Right lobe of liver (tissue), 6 donors: Measurements from ENCODE around the gene SKIC2. TPM values are rescaled to one million over a fixed set of nuclear protein-coding genes. Genes with fewer than 3 reads are reported as not detected.
"Not testable (repeated sequence)": the region's sequence is repeated elsewhere in the genome, so short reads cannot be mapped to it uniquely, and the experiment has no call there.

Experiments
- ATAC-seq, 4 donors: fragments of 200-7000 bp; cut with Tn5 transposase; one replicate each; pipeline ENCODE4 v1.9.1; 2020; ENCODE audit warnings: mild to moderate bottlenecking in 4 of 4, moderate library complexity in 4 of 4
- DNase-seq, 3 donors: peaks; one replicate each; pipeline ENCODE4 v3.0.0-alpha.2; 2020
- H3K27ac ChIP-seq, 3 donors: fragments of 200-600 bp; one replicate each; pipeline ENCODE4 v1.8.0; 2022
- H3K27me3 ChIP-seq, 2 donors: fragments of 200-600 bp; one replicate each; pipeline ENCODE4 v1.8.0; 2022
- H3K36me3 ChIP-seq, 4 donors: fragments of 200-600 bp; sonication (generic) in 1 of 4; one replicate each; pipeline versions ENCODE4 v1.5.1 to v1.8.0; 2017 to 2022; ENCODE audit warnings: control low read depth in 1 of 4
- H3K4me1 ChIP-seq, 4 donors: fragments of 200-600 bp; sonication (generic) in 1 of 4; one replicate each; pipeline versions ENCODE4 v1.5.1 to v1.8.0; 2017 to 2022; ENCODE audit warnings: control low read depth in 1 of 4
- H3K4me3 ChIP-seq, 3 donors: fragments of 200-600 bp; one replicate each; pipeline ENCODE4 v1.8.0; 2022
- H3K9me3 ChIP-seq, 4 donors: fragments of 200-600 bp; sonication (generic) in 1 of 4; one replicate each; pipeline versions ENCODE4 v1.5.1 to v1.8.0; 2017 to 2022; ENCODE audit warnings: control low read depth in 1 of 4
- WGBS: methylation state at CpG from one replicate; pipeline ENCODE4 v1.1.6; 2018; ENCODE audit warnings: low coverage, low lambda C conversion rate; ENCODE audit not compliant: insufficient coverage; ENCODE audit errors: missing lambda C conversion rate; 5-methylcytosine and 5-hydroxymethylcytosine counted together
- intact Hi-C, 2 donors: fragments of 100-400 bp; cut with DNase I; formaldehyde crosslinking; loops; one replicate each; pipeline versions ENCODE4 v1.11.2 to v1.14.1; 2022
- microRNA counts: library from miRNA; unstranded; fragments of <30 nt; microRNA quantifications from one replicate; lab custom pipeline; 2016
- microRNA-seq, 2 donors: library from miRNA; unstranded; fragments of <30 nt; microRNA quantifications; one replicate each; pipeline ENCODE4, GENCODE V29; 2019 to 2020
- small RNA-seq, 2 experiments: library from RNA; depleted of rRNA; stranded (forward); fragments of <200 nt; gene quantifications; one replicate each; pipeline ENCODE3, GENCODE V24; 2016
- total RNA-seq, 6 experiments: library from RNA; depleted of rRNA in 2 of 6; stranded (reverse); fragments of >200 nt in 2 of 6; fragmentation: NEBNext Ultra II Directional in 3 of 6; extraction: Animal tissue kit (Norgen Biotek cat#: 25700) in 3 of 6; gene quantifications; one replicate each; pipeline versions ENCODE4 v1.1.0 to v1.2.4, GENCODE V29; 2016 to 2023
- donor health status: DM: no; HTN: yes; CAD: no.
- donor health status: DM: no; HTN: no; CAD: no.
- donor health status: DM: no; HTN: no; CAD: no.
- donor health status: DM: no; HTN: yes; CAD: no.
- donor health status: DM: no; HTN: yes; CAD: no.

The SKIC2 gene
- total RNA-seq, 6 experiments from 2014 or later, result 26.3 to 73.1 (median 47.1) TPM

DNA sequence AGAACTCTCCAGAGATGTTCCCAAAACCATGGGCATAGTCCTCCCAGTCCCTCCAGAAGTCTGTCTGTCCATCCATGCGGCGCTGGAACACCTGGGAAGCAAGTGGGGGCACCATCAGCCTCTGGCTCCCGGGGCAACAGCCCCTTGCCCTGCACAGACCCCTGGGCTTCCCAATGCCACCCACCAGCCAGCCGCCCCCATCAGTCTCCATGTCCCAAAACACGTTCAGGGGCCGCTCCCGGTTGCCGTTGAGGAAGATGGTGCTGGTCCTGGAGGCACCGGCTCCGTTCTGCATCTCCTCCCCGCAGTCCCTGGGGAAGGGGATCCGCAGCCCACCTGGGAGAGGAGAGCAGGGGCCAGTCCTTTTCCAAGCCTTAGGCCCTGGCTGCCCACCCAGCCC lies 50.6 kb downstream of the SKIC2 start:
- ATAC-seq, intact Hi-C loops: not testable (repeated sequence)
- no CpG with 5 or more reads among the region's 12 CpGs for WGBS

DNA sequence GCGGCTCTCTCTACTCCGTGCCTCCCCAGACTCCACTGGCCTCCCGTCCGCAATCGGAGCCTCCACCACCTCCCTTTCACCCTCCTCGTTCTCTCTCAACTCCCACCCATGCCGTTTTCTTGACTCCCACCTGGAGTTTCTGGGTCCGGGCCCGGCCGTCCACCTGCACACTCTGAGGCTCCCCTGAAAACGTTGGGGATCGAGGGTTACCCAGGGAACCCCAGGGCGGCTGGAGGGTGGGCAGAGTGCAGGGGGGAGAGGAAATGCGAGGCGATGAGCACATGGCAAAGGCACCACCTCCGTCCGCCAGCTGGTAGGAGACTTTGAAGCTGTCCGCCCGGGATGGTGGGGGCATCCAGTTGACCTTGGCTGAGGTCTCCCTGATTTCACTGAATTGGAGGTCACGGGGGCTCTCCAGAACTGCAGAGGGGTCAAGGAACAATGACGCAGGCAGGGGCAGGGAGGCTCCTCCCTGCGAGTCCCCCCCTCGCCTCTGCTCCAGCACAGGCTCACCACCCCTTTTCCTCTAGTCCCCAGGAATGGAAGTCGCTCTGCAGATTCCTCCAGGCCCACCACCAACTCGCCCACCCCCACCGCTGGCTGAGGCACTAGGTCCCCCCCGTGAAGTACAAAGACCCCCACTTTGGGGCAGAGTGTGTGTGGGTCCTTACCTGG lies 52.0 kb downstream of the SKIC2 start:
- H3K9me3 ChIP-seq, H3K4me3 ChIP-seq, intact Hi-C loops, H3K36me3 ChIP-seq, H3K27me3 ChIP-seq, H3K4me1 ChIP-seq, H3K27ac ChIP-seq, ATAC-seq: not testable (repeated sequence)
- peak in 2 of 3 donors; percentile 24 to 44 for DNase-seq
- WGBS, result no CpG with 5 or more reads among the region's 27 CpGs

More for the DNA sequence above, 50.6 kb downstream of the SKIC2 start:
- H3K36me3 ChIP-seq, H3K4me1 ChIP-seq, H3K27ac ChIP-seq, H3K27me3 ChIP-seq, H3K9me3 ChIP-seq, H3K4me3 ChIP-seq: not testable (repeated sequence)
- DNase-seq, result peak in 2 of 3 donors; percentile 5 to 34

DNA sequence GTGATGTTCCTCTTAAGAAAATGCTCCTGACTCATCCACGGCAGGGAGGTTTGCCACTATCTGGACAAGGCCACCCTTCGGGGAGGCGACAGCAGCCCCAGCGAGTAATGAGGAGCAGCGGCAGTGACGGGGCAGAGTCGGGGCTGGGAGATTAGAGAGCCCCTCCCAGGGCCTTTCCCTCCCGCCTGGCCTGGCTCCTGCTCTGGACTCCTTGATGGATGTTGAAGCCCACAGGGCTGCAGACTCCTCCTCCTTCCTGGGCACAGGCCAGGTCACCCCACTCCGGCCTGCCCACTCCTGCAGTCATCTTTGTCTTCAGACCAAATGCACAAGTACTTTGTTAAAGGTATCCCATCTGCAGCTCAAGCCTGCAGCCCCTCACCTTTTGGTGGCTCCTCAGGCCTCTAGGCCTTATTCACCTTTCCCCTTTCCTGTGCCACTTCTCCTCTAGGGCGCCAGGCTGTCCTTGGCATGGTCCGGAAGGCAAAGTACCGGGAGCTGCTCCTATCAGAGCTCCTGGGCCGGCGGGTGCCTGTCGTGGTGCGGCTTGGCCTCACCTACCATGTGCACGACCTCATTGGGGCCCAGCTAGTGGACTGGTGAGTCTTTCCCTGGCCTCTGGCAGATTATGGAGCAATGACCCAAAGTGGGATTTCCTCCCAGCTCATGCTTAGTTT lies 54.1 kb downstream of the SKIC2 start:
- H3K4me1 ChIP-seq, intact Hi-C loops, H3K27me3 ChIP-seq, ATAC-seq, H3K9me3 ChIP-seq, H3K36me3 ChIP-seq, H3K4me3 ChIP-seq: not testable (repeated sequence)
- H3K27ac ChIP-seq, result peak overlapping the region in 1 of 3 donors; percentile 55
- WGBS, result 90% methylated on average over 6 of the region's 17 CpGs
- DNase-seq, result peak in 2 of 3 donors; percentile 24 to 52

DNA sequence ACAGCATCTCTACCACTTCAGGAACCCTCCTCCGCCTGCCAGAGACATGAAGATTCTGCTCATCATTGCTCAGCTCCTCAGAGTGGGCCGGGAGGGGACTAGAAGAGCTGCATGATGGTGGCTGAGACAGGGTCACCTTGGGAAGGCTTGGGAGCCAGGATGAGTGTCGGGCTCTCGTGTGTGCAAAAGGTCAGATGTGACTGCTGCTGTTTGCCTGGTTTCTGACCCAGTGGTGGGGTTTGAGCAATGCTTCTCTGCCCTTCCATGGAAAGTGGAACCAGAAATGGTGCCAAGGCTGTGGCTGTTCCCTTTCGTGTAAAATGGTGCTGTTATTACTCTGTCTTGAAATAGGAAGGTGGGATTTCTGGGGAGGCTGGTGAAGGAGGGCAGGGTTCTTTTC lies 54.8 kb downstream of the SKIC2 start:
- DNase-seq, H3K9me3 ChIP-seq, intact Hi-C loops, H3K36me3 ChIP-seq, H3K27ac ChIP-seq, H3K4me1 ChIP-seq, H3K27me3 ChIP-seq, H3K4me3 ChIP-seq: not testable (repeated sequence)
- WGBS, result no CpG with 5 or more reads among the region's 5 CpGs
- peak; percentile 35 to 70 (median 64) for ATAC-seq

DNA sequence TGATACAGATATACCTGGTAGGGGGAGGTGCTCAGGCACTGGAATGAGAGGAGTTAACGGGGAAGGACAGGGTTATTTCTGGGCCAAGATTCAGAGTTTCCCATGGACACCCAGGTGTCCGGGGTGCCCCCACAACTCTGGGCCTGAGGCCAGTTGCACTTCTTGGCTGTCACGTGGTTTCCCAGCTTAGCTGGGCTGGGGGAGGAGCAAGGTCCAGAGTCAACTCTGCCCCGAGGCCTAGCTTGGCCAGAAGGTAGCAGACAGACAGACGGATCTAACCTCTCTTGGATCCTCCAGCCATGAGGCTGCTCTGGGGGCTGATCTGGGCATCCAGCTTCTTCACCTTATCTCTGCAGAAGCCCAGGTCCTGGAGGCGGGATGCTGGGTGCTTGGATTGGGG lies 55.6 kb downstream of the SKIC2 start, which contains the start of gene C4B:
Gene C4B, plus strand, starts transcription at position 249 of the 400 bp plus-strand sequence. Its CDS starts 51 bp downstream, at position 300.
- no CpG with 5 or more reads among the region's 6 CpGs for WGBS

More for the DNA sequence above, 55.6 kb downstream of the SKIC2 start, which contains the start of gene C4B:
- ATAC-seq, result peak; percentile 58 to 86 (median 74)
- H3K27me3 ChIP-seq, DNase-seq, H3K4me3 ChIP-seq, intact Hi-C loops, H3K9me3 ChIP-seq, H3K36me3 ChIP-seq, H3K4me1 ChIP-seq, H3K27ac ChIP-seq: not testable (repeated sequence)

MicroRNAs within 50 kb of the gene (microRNA counts, 767-probe panel; counts per million panel counts)
- microRNA hsa-miR-1236 (lab: Ali Mortazavi, UCI), result 237 counts per million

Small RNAs within 50 kb of the gene (microRNA-seq; reads per million reads assigned to microRNA genes)
- 0 reads per million in 2 donors for gene MIR1236

Small RNAs within 50 kb of the gene (small RNA-seq; reads per million reads assigned to genes)
- 0 reads per million in 2 experiments for gene AL645922.1

Other genes with a start within 250 kb of the SKIC2 start
- gene LY6G6D, start 243.8 kb upstream of the SKIC2 start, total RNA-seq, result not detected
- not detected for gene LY6G6C, start 237.4 kb upstream of the SKIC2 start, total RNA-seq
- under 1 TPM in 2 of 6 experiments, not detected in 4; 0.33 to 0.56 TPM for gene MPIG6B, start 235.8 kb upstream of the SKIC2 start, total RNA-seq
- gene DDAH2, start 229.9 kb upstream of the SKIC2 start, total RNA-seq, result 10 to 100 TPM; 16.3 to 27.5 (median 19.1) TPM
- 100 to 1,000 TPM in 1 of 6 experiments, 10 to 100 TPM in 5; 36.7 to 123 (median 62.0) TPM for gene CLIC1, start 222.6 kb upstream of the SKIC2 start, total RNA-seq
- 1 to 10 TPM; 3.2 to 8.5 (median 4.3) TPM for gene MSH5, start 219.2 kb upstream of the SKIC2 start, total RNA-seq
- gene SAPCD1, start 196.5 kb upstream of the SKIC2 start, total RNA-seq, result 1 to 10 TPM in 2 of 6 experiments, under 1 TPM in 3, not detected in 1; 0.62 to 1.6 (median 0.90) TPM
- gene VWA7, start 181.8 kb upstream of the SKIC2 start, total RNA-seq, result 1 to 10 TPM; 1.2 to 5.2 (median 2.7) TPM
- 10 to 100 TPM; 31.0 to 58.1 (median 41.0) TPM for gene VARS1, start 163.4 kb upstream of the SKIC2 start, total RNA-seq
- 10 to 100 TPM; 11.0 to 26.1 (median 11.6) TPM for gene LSM2, start 152.2 kb upstream of the SKIC2 start, total RNA-seq
- 1 to 10 TPM in 1 of 6 experiments, under 1 TPM in 5; 0.37 to 1.2 (median 0.56) TPM for gene HSPA1L, start 143.9 kb upstream of the SKIC2 start, total RNA-seq
- gene HSPA1A, start 143.6 kb upstream of the SKIC2 start, total RNA-seq, result 100 to 1,000 TPM in 2 of 6 experiments, 10 to 100 TPM in 4; 73.2 to 442 (median 80.2) TPM
- 100 to 1,000 TPM in 2 of 6 experiments, 10 to 100 TPM in 4; 41.5 to 144 (median 47.5) TPM for gene HSPA1B, start 131.4 kb upstream of the SKIC2 start, total RNA-seq
- 10 to 100 TPM; 20.3 to 44.8 (median 34.1) TPM for gene NEU1, start 96.4 kb upstream of the SKIC2 start, total RNA-seq
- under 1 TPM in 2 of 6 experiments, not detected in 4; 0.09 to 0.25 TPM for gene SLC44A4, start 80.2 kb upstream of the SKIC2 start, total RNA-seq
- 10 to 100 TPM; 10.7 to 20.1 (median 13.3) TPM for gene EHMT2, start 61.5 kb upstream of the SKIC2 start, total RNA-seq
- under 1 TPM in 5 of 6 experiments, not detected in 1; 0.25 to 0.82 (median 0.51) TPM for gene ZBTB12, start 57.1 kb upstream of the SKIC2 start, total RNA-seq
- gene C2, start 31.5 kb upstream of the SKIC2 start, total RNA-seq, result 100 to 1,000 TPM; 309 to 739 (median 533) TPM
- 1,000 to 10,000 TPM; 1,939 to 4,112 (median 3,131) TPM for gene CFB, start 13.1 kb upstream of the SKIC2 start, total RNA-seq
- gene NELFE, start 204 bp upstream of the SKIC2 start, total RNA-seq, result 10 to 100 TPM in 5 of 6 experiments, 1 to 10 TPM in 1; 9.3 to 33.8 (median 18.3) TPM
- 10 to 100 TPM in 5 of 6 experiments, 1 to 10 TPM in 1; 9.8 to 14.6 (median 12.1) TPM for gene DXO, start 13.0 kb downstream of the SKIC2 start, total RNA-seq
- 1,000 to 10,000 TPM; 1,495 to 2,818 (median 2,205) TPM for gene C4A, start 22.9 kb downstream of the SKIC2 start, total RNA-seq
- gene C4B, start 55.6 kb downstream of the SKIC2 start, total RNA-seq, result 1,000 to 10,000 TPM; 1,420 to 2,805 (median 2,265) TPM
- gene CYP21A2, start 79.2 kb downstream of the SKIC2 start, total RNA-seq, result 10 to 100 TPM in 3 of 6 experiments, 1 to 10 TPM in 3; 5.7 to 60.7 (median 14.0) TPM
- 10 to 100 TPM in 3 of 6 experiments, 1 to 10 TPM in 3; 7.2 to 28.3 (median 10.3) TPM for gene TNXB, start 150.2 kb downstream of the SKIC2 start, total RNA-seq
- 10 to 100 TPM; 15.2 to 35.5 (median 33.2) TPM for gene ATF6B, start 169.1 kb downstream of the SKIC2 start, total RNA-seq
- 1 to 10 TPM; 1.5 to 2.7 (median 2.2) TPM for gene FKBPL, start 171.1 kb downstream of the SKIC2 start, total RNA-seq
- gene PRRT1, start 192.8 kb downstream of the SKIC2 start, total RNA-seq, result under 1 TPM in 4 of 6 experiments, not detected in 2; 0.13 to 0.29 (median 0.24) TPM
- gene PPT2, start 195.0 kb downstream of the SKIC2 start, total RNA-seq, result 10 to 100 TPM in 2 of 6 experiments, 1 to 10 TPM in 4; 6.4 to 16.0 (median 8.9) TPM
- 1 to 10 TPM; 1.4 to 6.0 (median 4.2) TPM for gene EGFL8, start 205.4 kb downstream of the SKIC2 start, total RNA-seq
- gene AGPAT1, start 216.9 kb downstream of the SKIC2 start, total RNA-seq, result 10 to 100 TPM; 23.5 to 36.9 (median 31.6) TPM
- 10 to 100 TPM; 50.5 to 90.4 (median 60.9) TPM for gene RNF5, start 219.2 kb downstream of the SKIC2 start, total RNA-seq
- 1 to 10 TPM in 4 of 6 experiments, under 1 TPM in 2; 0.81 to 3.4 (median 1.8) TPM for gene AGER, start 225.1 kb downstream of the SKIC2 start, total RNA-seq
- 10 to 100 TPM; 15.5 to 29.5 (median 24.3) TPM for gene PBX2, start 231.0 kb downstream of the SKIC2 start, total RNA-seq
- gene GPSM3, start 233.5 kb downstream of the SKIC2 start, total RNA-seq, result 1 to 10 TPM; 3.7 to 9.2 (median 5.7) TPM